BLaER1 (cell line): ENCODE data around the gene EPOP.
A peak's percentile ranks its signal among the peaks of the same experiment; 100 is the strongest.

Source experiments
- H3K27ac ChIP-seq: shearing (Covaris generic); formaldehyde crosslinking; 2 replicates; pipeline ENCODE4 v1.8.1; 2022
- H3K27me3 ChIP-seq: shearing (Covaris generic); formaldehyde crosslinking; 2 replicates; pipeline ENCODE4 v1.8.1; 2022
- H3K36me3 ChIP-seq: shearing (Covaris generic); formaldehyde crosslinking; 2 replicates; pipeline ENCODE4 v1.8.1; 2022
- H3K4me1 ChIP-seq: shearing (Covaris generic); formaldehyde crosslinking; 2 replicates; pipeline ENCODE4 v1.8.1; 2022
- H3K4me2 ChIP-seq: shearing (Covaris generic); formaldehyde crosslinking; 2 replicates; pipeline ENCODE4 v1.8.1; 2022
- H3K4me3 ChIP-seq: shearing (Covaris generic); formaldehyde crosslinking; 2 replicates; pipeline ENCODE4 v1.8.1; 2022
- H3K9ac ChIP-seq: shearing (Covaris generic); formaldehyde crosslinking; 2 replicates; pipeline ENCODE4 v1.8.1; 2022
- H3K9me3 ChIP-seq: shearing (Covaris generic); formaldehyde crosslinking; 2 replicates; pipeline ENCODE4 v1.8.1; 2022
- H4K20me1 ChIP-seq: shearing (Covaris generic); formaldehyde crosslinking; 2 replicates; pipeline ENCODE4 v1.8.1; 2022
- Cebpa-rat ChIP-seq: shearing (Covaris generic); IDR thresholded peaks from 2 replicates; pipeline ENCODE4 v1.8.1; 2022

The EPOP gene

GRCh38 chr17:38676706-38677504, 2.1 kb upstream of the EPOP start:
- Histone ChIP-seq H4K20me1 (peaks cover 26% of the 10 kb centered on the region), H3K27ac (no peak overlapping the region), H3K4me3 (no peak overlapping the region), H3K4me2 (no peak overlapping the region; the same call in 1 of the 2 replicates), H3K4me1 (peaks cover 43% of the 10 kb centered on the region), H3K36me3 (no peaks in the 10 kb centered on the region), H3K27me3 (peaks cover 28% of the 10 kb centered on the region), H3K9ac (no peak overlapping the region; the same call in 1 of the 2 replicates), H3K9me3 (no peaks in the 10 kb centered on the region)
- no peak for TF ChIP-seq Cebpa-rat

DNA sequence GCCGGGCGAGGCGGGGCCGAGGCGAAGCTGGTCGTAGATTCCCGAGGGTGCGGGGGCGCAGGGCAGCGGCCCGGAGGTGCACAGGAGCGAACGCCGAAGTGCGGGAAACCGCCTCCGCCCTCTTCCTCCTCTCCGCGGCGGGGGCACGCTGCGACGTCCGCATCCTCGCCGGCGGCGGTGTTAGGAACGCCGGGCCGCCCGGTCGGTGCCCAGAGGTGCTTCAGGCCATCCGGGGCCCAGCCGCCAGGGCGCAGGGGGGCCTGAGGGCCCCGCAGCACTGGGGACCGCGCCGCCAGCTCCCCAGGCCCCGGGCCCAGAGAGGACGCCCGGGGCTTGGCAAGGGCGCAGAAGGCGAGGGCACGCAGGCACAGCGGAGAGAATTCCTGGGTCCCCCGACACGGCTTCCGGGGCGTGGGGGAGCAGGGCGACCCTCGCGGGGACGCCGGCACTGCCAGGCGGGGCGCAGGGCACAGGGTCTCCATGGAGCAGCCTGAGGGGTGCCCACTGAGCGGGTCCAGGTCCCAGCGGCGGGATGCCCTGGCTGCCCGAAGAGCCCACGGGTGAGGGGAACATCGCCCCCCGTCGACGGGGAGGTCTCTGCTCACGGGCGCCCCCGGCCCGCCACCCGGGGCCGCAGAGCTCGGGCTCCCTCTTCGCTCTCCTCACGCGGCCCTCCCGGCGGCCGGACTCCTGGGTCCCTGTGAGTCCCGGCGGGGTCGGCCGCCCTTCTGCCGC, 576 bp downstream of the EPOP start:
- no peak for TF ChIP-seq Cebpa-rat
- Histone ChIP-seq H3K4me3 (peak overlapping the region; percentile 90), H3K27ac (peak overlapping the region; percentile 83), H3K4me1 (peaks cover 47% of the 10 kb centered on the region), H3K4me2 (peak overlapping the region; percentile 99), H3K9me3 (no peaks in the 10 kb centered on the region), H3K36me3 (no peaks in the 10 kb centered on the region), H3K9ac (peak overlapping the region; percentile 88), H4K20me1 (peaks cover 52% of the 10 kb centered on the region), H3K27me3 (peaks cover 55% of the 10 kb centered on the region)

GRCh38 chr17:38673707-38674013, 1.1 kb downstream of the EPOP start:
- peak overlapping the region; percentile 83 for H3K27ac ChIP-seq

DNA sequence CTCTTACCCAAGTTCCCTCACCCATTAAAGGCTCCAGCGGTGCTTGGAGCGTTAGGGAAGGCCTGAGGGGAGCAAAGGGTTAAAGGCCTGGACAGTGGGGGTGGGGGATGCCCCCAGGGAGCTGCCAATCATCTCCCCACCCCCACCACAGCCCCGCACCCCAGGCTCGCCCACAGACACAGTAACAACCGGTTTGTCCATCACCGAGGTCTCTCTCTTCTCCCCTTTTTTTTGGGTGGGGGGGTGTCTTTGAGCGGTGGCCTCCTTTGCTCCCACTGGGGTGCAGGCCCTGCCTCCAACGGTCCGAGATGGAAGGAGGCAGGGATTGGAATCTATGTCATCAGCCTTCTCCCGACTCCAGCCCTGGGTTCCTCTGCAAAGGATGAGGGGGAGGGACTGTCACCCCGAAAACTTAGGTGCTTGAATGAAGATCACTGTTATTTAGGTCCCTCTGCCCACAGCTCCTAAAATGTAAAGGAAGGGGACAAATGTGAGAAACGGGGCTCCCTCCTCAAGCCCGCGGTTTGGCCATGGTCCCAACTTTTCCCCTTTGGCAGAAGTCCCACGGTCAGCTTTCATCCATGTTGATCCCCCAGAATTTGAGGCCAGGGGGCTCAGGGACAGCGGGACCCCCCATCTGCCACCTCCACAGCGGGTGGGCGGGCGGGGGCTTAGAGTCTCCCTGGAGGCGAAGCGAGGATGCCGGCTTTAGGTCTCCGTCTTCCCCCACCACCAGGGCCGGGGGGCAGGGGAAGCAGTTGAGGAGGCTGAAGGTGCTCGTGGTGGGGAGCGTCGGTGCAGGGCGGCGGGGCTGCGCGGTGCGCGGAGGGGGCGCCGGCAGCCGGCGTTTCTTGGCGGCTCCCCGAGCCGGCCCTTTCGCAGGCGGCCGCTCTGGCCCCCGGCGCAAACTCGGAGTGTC, 1.7 kb downstream of the EPOP start:
- Histone ChIP-seq H3K9ac (peak overlapping the region; percentile 88), H3K4me3 (peak overlapping the region; percentile 90), H3K27me3 (peaks cover 67% of the 10 kb centered on the region)

More at GRCh38 chr17:38673707-38674013, 1.1 kb downstream of the EPOP start:
- Histone ChIP-seq H3K9ac (peak overlapping the region; percentile 88), H4K20me1 (peaks cover 57% of the 10 kb centered on the region), H3K4me3 (peak overlapping the region; percentile 90), H3K27me3 (peaks cover 60% of the 10 kb centered on the region), H3K4me1 (peaks cover 47% of the 10 kb centered on the region), H3K36me3 (no peaks in the 10 kb centered on the region), H3K9me3 (no peaks in the 10 kb centered on the region), H3K4me2 (peak overlapping the region; percentile 99)
- TF ChIP-seq Cebpa-rat, result no peak

DNA sequence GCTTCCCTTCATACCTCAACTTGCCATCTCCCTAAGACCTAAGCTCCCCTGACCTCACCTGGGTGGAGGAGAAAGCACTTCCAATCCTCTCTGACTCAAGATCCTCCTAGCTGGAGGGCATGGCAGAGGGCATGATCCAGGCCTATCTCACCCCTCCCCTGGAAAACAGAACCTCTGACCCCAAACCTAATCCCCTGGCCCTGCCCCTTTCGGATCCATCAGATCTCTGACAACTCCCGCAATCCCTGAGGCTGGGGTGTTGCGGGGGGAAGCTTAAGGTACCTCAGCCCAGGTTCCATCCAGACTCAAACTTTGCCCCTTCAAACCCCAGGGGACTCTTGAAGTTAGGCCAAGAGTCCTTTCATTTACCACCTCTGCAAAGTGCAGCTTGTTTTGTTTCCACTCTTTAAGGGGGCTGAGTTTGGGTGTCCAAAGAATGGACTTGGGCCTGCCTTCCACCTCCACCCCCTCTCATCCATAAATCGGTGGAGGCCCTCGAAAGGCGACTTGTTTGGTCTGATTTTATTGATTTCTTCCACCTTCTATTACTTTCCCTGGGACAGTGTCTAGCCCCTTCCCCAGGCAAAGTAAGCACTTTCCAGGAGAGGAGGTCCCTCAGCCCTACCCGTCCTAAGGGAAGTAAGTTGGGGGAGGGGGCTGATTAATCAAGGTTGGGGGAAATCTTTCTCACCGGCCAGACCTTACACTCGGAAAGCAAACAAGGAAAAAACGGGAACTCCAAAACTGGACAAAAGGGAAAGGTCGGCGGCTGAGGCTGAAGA, 2.6 kb downstream of the EPOP start:
- Histone ChIP-seq H3K9ac (no peak overlapping the region), H3K27ac (no peak overlapping the region), H3K4me3 (peak overlapping the region; percentile 90), H3K36me3 (no peaks in the 10 kb centered on the region), H3K4me1 (peaks cover 45% of the 10 kb centered on the region), H3K9me3 (no peaks in the 10 kb centered on the region), H4K20me1 (peaks cover 60% of the 10 kb centered on the region), H3K4me2 (peak overlapping the region; percentile 99), H3K27me3 (peaks cover 73% of the 10 kb centered on the region)
- no peak for TF ChIP-seq Cebpa-rat

More for the DNA sequence above, 1.7 kb downstream of the EPOP start:
- no peaks in the 10 kb centered on the region for H3K9me3 ChIP-seq
- H4K20me1 ChIP-seq, result peaks cover 60% of the 10 kb centered on the region
- TF ChIP-seq Cebpa-rat, result no peak
- no peak overlapping the region; the same call in 1 of the 2 replicates for H3K27ac ChIP-seq
- peak overlapping the region; percentile 99 for H3K4me2 ChIP-seq
- H3K36me3 ChIP-seq, result no peaks in the 10 kb centered on the region
- H3K4me1 ChIP-seq, result peaks cover 47% of the 10 kb centered on the region

DNA sequence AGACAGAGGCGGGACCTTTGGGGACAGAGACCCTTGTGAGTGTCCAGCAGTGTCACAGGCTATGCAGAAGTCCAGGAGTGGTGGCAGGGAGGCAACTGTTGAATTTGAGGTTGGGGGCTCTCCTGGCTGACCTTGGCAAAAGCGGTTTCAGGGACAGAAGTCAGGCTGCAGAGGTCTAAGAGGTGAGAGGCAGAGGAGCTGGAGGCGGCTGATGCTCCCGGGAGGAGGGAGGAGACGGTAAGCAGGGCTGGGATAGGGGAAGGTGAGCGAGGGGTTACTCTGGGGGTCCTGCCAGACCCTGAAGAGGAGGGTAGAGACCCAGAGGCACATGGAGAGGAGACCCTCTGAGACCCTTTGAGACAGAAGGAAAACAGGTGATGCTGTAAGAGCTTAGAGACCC, 5.2 kb downstream of the EPOP start:
- Histone ChIP-seq H3K4me1 (peaks cover 31% of the 10 kb centered on the region), H4K20me1 (peaks cover 60% of the 10 kb centered on the region), H3K36me3 (no peaks in the 10 kb centered on the region), H3K4me3 (no peak overlapping the region), H3K9ac (no peak overlapping the region), H3K27ac (no peak overlapping the region), H3K9me3 (no peaks in the 10 kb centered on the region), H3K27me3 (peaks cover 71% of the 10 kb centered on the region), H3K4me2 (no peak overlapping the region)
- no peak for TF ChIP-seq Cebpa-rat

- H3K9ac ChIP-seq, result no peak overlapping the region
- no peak overlapping the region for H3K4me3 ChIP-seq
- H3K4me1 ChIP-seq, result peaks cover 24% of the 10 kb centered on the region
- H3K4me2 ChIP-seq, result no peak overlapping the region
- peaks cover 54% of the 10 kb centered on the region for H3K27me3 ChIP-seq
- no peak overlapping the region for H3K27ac ChIP-seq
- H3K36me3 ChIP-seq, result no peaks in the 10 kb centered on the region
- TF ChIP-seq Cebpa-rat, result no peak
- peaks cover 43% of the 10 kb centered on the region for H4K20me1 ChIP-seq
- no peaks in the 10 kb centered on the region for H3K9me3 ChIP-seq
Observed at GRCh38 chr17:38667787-38668122, 7.0 kb downstream of the EPOP start.

DNA sequence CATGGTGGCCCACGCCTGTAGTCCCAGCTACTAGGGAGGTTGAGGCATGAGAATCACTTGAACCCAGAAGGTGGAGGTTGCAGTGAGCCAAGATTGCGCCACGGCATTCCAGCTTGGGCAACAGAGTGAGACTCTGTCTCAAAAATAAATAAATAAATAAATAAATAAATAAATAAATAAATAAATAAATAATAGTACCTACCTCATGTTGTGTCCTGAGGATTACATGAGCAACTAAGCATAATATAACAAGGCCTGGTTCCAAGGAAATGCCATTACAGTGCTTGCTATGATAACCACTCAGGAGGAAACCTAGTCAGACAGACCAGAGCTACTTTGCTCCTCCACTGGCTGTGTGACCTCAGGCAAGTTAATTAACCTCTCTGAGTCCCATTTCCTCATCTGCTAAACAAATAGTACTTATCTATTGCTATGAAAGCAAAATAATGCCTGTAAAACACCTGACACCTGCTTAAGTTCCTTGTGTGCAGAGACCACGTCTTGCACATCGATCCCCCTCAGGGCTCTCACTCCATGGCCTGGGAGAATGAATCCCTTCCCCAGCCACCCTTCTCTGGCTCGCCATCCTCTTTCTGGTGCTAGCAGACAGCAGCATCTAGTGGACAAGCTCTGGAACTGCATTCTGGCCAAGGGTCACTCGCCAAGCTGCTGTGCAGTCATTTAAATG, 7.5 kb downstream of the EPOP start:
- H3K27ac ChIP-seq, result no peak overlapping the region
- no peak overlapping the region for H3K4me3 ChIP-seq
- no peaks in the 10 kb centered on the region for H3K36me3 ChIP-seq
- no peaks in the 10 kb centered on the region for H3K9me3 ChIP-seq
- TF ChIP-seq Cebpa-rat, result no peak
- H3K27me3 ChIP-seq, result peaks cover 48% of the 10 kb centered on the region
- H3K4me2 ChIP-seq, result no peak overlapping the region
- H3K4me1 ChIP-seq, result peaks cover 19% of the 10 kb centered on the region
- H3K9ac ChIP-seq, result no peak overlapping the region
- H4K20me1 ChIP-seq, result peaks cover 38% of the 10 kb centered on the region
